D721Med (cell line): ENCODE results near the gene PLEKHN1.

ENCODE experiments used
- DNase-seq: peaks from one replicate; pipeline ENCODE4 v3.0.0; 2011; ENCODE audit warnings: low spot score; ENCODE audit not compliant: insufficient read length
- FAIRE-seq: peaks from 2 replicates; lab custom pipeline; 2011; peaks lifted over from hg19 to GRCh38; lab: Jason Lieb, UNC
- CTCF ChIP-seq: IDR thresholded peaks from 2 replicates; pipeline ENCODE4 v1.5.1; 2012; ENCODE audit warnings: mild to moderate bottlenecking, control low read depth; ENCODE audit not compliant: insufficient read depth; ENCODE audit errors: missing control alignments

The PLEKHN1 gene

DNA sequence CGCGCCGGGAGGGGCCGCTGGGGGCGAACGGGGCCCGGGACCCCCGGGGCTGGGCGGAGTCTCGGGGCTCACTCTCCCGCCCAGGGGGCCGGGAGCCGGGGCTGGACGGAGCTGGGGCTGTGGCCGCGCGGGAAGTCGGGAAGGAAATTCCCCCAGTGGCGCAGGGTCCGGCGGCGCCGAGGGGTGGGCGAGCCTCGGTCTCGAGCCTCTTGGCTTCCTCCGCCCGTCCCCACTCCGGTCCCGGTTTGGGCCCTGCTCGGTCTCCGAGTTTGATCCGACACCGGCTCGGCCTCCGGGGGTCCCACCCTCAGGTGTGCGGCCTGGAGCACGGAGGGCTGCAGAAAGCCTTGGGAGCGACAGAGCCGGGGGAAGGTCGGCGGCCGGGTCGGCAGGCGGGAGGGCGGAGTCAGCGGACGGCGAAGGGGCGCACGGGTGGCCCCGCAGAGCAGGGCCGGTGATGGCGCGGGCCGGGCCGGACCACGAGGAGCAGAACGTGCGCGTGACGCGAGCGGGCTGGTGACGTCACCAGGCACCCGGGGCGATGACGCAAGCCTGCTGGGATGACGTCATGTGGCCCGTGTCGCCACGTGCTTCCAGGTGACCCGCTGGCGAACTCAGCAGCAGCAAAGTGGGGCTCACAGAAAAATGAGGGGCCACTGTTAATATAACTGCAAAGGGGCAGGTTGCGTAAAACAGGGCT, 34.2 kb downstream of the PLEKHN1 start:
- FAIRE-seq = no peak
- TF ChIP-seq CTCF = no peak
- DNase-seq = peak; percentile 73

DNA sequence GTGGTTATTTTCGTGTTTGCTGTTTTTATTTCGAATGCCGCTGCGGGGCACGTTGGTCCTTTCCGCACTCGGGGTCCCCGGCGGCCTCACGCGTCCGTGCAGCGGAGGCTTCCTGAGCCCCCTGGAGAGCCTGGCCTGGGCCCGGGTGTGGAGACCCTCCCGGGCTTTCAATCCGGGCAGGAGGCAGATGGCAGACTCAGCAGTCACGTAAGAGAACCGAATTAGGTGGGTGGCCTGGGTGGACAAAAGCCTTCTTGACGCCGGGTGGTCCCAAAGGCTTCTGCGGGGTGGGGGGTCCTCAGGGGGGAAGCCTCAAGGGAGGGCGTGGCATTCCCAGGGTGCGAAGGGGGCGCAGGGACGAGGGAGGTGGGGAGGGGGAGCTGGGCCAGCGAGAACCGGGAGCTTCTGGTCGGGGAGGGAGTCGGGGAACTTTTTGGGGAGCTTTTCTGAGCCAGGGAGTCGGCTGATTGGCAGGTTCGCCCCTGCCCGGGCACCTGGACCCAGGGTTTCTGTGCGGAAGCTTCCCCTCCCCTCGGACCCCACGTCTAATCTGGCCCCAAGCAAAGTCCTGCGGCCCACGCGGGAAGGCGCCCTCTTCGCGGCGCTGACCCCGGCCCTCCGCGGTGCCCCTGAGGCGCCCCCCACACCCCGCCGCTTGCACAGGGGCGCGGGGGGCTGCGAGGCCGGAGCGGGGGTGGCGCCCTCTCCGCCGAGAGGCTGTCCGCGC, 34.9 kb downstream of the PLEKHN1 start:
- FAIRE-seq = no peak
- no peak for TF ChIP-seq CTCF
- no peak for DNase-seq

DNA sequence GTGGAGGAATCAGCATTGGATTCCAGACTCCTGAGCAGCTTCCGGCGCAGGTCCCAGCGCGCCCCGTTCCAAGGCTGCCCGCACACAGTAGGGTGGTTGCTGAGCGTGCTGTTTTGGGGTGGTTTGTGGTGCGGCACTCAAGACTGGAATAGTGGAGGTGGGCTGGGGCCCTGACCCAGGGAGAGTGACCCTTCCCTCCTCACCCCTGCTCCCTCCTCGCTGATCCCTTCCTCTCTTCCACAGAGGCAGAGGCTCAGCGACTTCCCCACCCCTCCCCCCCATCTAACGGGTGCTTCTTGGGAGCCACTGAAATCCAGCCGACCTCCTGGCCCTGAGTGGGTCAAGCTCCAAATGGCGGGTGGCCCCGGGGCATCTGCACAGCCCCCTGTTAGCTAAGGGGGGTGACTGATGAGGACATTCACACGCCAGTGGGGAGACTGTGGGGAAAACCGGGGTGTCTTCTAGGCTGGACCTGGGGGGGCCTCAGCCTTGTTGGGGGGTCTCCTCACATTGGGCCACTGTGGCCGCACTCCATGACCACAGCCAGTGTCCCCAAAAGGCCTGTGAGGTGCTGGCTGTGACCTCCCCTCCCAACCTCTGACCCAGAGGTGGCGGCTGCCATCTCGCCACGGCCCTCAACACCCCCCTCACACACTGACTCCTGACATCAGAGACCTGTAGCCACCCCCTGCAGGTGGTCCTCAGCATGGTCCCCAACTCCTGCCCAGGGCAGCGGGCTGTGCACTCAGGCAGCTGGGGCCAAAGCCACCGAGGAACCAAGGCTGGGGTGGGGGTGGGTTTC, 37.5 kb downstream of the PLEKHN1 start:
- DNase-seq (no peak), FAIRE-seq (no peak)
- TF ChIP-seq CTCF = no peak

DNA sequence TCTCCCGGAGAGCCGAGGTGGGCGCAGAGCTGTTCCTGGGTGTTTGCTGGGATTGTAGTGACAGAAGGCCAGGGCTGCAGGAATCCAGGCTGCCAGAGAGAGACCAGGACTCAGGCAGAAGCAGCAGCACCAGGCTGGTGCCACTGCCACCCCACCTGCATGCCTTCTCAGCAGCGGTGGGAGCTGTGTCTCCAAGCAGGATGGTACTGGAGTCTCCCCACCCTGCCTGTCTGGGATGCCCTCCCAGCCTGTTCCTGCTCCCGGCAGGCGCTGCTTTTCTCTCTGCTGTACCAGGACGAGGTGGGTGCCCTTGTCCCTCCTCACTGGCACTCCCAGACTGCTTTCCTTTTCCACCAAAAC, 38.1 kb downstream of the PLEKHN1 start:
- DNase-seq (no peak), FAIRE-seq (no peak)
- no peak for TF ChIP-seq CTCF

GRCh38 chr1:1004780-1005697, 38.8 kb downstream of the PLEKHN1 start:
- no peak for DNase-seq
- no peak for FAIRE-seq
- no peak for TF ChIP-seq CTCF

GRCh38 chr1:1005774-1006304, 39.6 kb downstream of the PLEKHN1 start:
- DNase-seq (no peak), FAIRE-seq (no peak)
- no peak for TF ChIP-seq CTCF
